Measurements from ENCODE around the gene TMEM138. TPM values are rescaled to one million over a fixed set of nuclear protein-coding genes. Genes with fewer than 3 reads are reported as not detected.

Gene TMEM138
- total and polyA plus RNA-seq, 4 donors, result 24.6 to 64.4 (median 49.6) TPM

GRCh38 chr11:61361237-61361740 lies 885 bp upstream of the TMEM138 start:
- no peak for ATAC-seq (ENCODE audit: insufficient read depth, low FRiP score)
- no peak for TF ChIP-seq CTCF (IDR thresholded peaks at IDR 0.05; ENCODE audit: control extremely low read depth, extremely low read depth)
- DNase-seq, result no peak
- WGBS, 2 donors, result 4% methylated on average over 22 of the region's 22 CpGs
- no peaks in the 10 kb centered on the region for H3K9me3 ChIP-seq (ENCODE audit: control insufficient read depth in 4 of 4, insufficient read depth in 3 of 4, low read length in 3 of 4)
- peak overlapping the region; percentile 46 to 86 for H3K9ac ChIP-seq (ENCODE audit: insufficient read depth in 1 of 2, low read length in 2 of 2)
- H3K27ac ChIP-seq (ENCODE audit: low read depth in 1 of 2, low read length in 1 of 2), result peak overlapping the region; percentile 99 to 100
- no peaks in the 10 kb centered on the region for H3K27me3 ChIP-seq (ENCODE audit: control insufficient read depth in 3 of 3, insufficient read depth in 3 of 3, low read length in 2 of 3)
- peaks cover 0 to 18% (median 4%) of the 10 kb centered on the region in 5 donors for H3K4me1 ChIP-seq (ENCODE audit: control insufficient read depth in 5 of 5, insufficient read depth in 5 of 5, low read length in 5 of 5)
- H3K4me3 ChIP-seq, result peak overlapping the region; percentile 80
- H3K36me3 ChIP-seq (ENCODE audit: control insufficient read depth in 4 of 4, insufficient read depth in 4 of 4, low read length in 4 of 4), result peaks cover 13 to 22% (median 14%) of the 10 kb centered on the region in 4 donors

DNA sequence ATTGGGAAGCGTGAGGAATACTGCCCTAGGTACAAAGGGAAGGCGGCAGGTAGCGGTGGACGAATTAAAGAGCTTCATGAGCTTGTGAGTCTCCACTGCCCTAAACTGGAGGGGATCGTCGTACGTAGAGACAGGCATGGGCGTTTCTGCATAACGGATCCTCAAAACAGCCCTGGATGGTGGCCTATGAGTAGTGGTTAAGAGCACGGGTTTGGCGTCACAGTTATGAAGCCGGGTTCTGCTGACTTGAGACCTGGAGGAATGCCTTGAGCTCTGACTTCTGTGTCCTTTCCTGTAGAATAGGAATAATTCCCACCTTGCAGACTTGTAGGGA lies 335 bp downstream of the TMEM138 start:
- peak overlapping the region; percentile 46 to 90 for H3K9ac ChIP-seq (ENCODE audit: insufficient read depth in 1 of 2, low read length in 2 of 2)
- peak in 1 of 3 donors; percentile 26 for DNase-seq
- 1% methylated on average over 12 of the region's 12 CpGs for WGBS, 2 donors
- ATAC-seq (ENCODE audit: insufficient read depth, low FRiP score), result no peak
- no peaks in the 10 kb centered on the region for H3K9me3 ChIP-seq (ENCODE audit: control insufficient read depth in 4 of 4, insufficient read depth in 3 of 4, low read length in 3 of 4)
- H3K36me3 ChIP-seq (ENCODE audit: control insufficient read depth in 4 of 4, insufficient read depth in 4 of 4, low read length in 4 of 4), result peaks cover 19 to 34% (median 23%) of the 10 kb centered on the region in 4 donors
- TF ChIP-seq CTCF (IDR thresholded peaks at IDR 0.05; ENCODE audit: control extremely low read depth, extremely low read depth), result no peak
- peaks cover 0 to 18% (median 4%) of the 10 kb centered on the region in 5 donors for H3K4me1 ChIP-seq (ENCODE audit: control insufficient read depth in 5 of 5, insufficient read depth in 5 of 5, low read length in 5 of 5)
- peak overlapping the region; percentile 80 for H3K4me3 ChIP-seq
- no peaks in the 10 kb centered on the region for H3K27me3 ChIP-seq (ENCODE audit: control insufficient read depth in 3 of 3, insufficient read depth in 3 of 3, low read length in 2 of 3)
- peak overlapping the region; percentile 99 to 100 for H3K27ac ChIP-seq (ENCODE audit: low read depth in 1 of 2, low read length in 1 of 2)

- H3K4me1 ChIP-seq (ENCODE audit: control insufficient read depth in 5 of 5, insufficient read depth in 5 of 5, low read length in 5 of 5), result peaks cover 0 to 18% (median 4%) of the 10 kb centered on the region in 5 donors
- H3K9me3 ChIP-seq (ENCODE audit: control insufficient read depth in 4 of 4, insufficient read depth in 3 of 4, low read length in 3 of 4), result peaks cover 0 to 2% (median 0%) of the 10 kb centered on the region in 4 donors
- 93 to 95% methylated on average over 5 of the region's 5 CpGs for WGBS, 2 donors
- H3K4me3 ChIP-seq, result no peak overlapping the region
- no peaks in the 10 kb centered on the region for H3K27me3 ChIP-seq (ENCODE audit: control insufficient read depth in 3 of 3, insufficient read depth in 3 of 3, low read length in 2 of 3)
- ATAC-seq (ENCODE audit: insufficient read depth, low FRiP score), result no peak
- no peak for TF ChIP-seq CTCF (IDR thresholded peaks at IDR 0.05; ENCODE audit: control extremely low read depth, extremely low read depth)
- DNase-seq, result no peak
- H3K9ac ChIP-seq (ENCODE audit: insufficient read depth in 1 of 2, low read length in 2 of 2), result no peak overlapping the region
- H3K27ac ChIP-seq (ENCODE audit: low read depth in 1 of 2, low read length in 1 of 2), result no peak overlapping the region
- H3K36me3 ChIP-seq (ENCODE audit: control insufficient read depth in 4 of 4, insufficient read depth in 4 of 4, low read length in 4 of 4), result peaks cover 19 to 43% (median 34%) of the 10 kb centered on the region in 4 donors
Measured at GRCh38 chr11:61364012-61364675, 2.0 kb downstream of the TMEM138 start.
